Stimulated activated CD8-positive, alpha-beta memory T cell treated with anti-CD3 and anti-CD28 coated beads, Interleukin-4, amount 100 ng/mL, for 24 hours (primary cell): ENCODE data around the gene PIGZ.

ENCODE experiments used
- DNase-seq: peaks from one replicate; pipeline ENCODE4 v3.0.0-alpha.2; 2020; ENCODE audit warnings: low read depth

PIGZ gene

DNA sequence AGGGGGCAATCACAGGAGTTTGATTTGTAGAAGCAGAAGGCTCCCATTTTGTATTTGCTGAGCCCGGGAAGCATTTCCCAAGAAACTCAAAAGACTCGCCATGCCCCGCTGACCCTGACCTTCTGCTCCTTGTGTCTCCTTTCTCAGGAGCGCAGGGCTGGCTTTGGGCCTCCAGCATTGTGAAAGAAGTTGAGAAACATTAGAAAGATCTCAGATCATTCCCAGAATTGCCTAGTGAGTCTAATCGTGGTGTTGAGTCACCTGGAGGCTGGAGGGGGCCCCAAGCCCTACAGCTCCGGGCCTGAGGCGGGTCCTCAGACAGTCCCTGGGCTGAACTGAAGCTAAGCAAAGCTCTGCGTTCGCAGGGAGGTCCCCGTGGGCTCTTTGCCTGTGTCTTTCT lies 10.9 kb upstream of the PIGZ start:
- no peak for DNase-seq

DNA sequence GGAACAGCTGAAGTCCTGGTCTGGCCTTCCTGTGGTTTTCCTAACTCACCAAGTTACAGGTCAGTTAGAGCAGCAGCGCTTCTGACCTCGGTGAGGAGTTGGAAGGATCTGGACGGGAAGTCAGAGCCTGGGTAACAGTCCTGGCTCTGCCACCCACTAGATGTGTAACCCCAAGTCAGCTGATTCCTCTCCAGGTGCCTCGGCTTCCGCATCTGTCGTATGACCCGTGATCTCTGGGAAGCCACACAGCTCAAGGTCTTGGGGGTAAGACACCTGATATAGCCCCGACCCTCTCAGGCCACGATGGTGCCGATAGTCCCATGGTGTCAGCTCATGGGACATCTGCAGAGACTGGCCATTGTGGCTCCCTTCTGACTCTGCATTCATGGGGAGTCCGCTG lies 8.3 kb upstream of the PIGZ start:
- DNase-seq = no peak

DNA sequence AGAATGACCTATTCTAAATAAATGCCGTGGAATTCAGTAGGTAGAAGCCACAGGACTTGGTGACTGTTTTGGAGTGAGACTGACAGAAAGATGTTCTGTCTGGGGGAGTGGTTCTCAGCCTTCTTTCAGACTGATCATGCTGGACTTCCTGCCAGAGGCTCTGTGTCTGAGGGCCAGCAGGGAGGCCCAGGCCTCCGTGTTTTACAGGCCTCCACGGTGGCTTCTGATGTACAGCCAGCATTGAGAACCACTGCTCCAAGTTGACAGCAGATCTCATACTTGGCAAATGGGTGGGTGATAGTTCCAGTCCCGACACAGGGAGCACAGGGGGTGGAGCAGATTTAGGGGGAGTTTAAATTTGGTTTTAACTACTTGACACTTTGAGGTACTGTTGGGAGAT lies 6.7 kb upstream of the PIGZ start:
- DNase-seq = no peak

DNA sequence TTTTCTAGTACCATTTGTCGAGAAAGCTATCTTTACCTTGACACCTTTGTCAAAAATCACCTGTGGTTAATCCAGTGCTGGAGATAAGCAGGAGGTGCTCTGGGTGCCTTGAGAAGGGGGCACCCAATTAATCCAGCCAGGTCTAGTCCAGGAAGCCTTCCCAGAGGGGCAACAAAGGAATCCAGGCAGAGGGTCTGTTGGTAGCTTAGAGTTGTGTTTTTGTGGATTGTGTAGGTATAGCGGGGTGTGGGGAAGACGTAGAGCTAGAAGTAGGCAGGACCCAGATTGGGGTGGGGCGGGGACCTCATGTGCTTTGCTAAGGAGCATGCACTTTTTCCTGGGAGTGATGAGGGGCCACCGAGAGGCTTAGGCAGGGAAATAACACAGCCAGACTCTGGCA lies 6.0 kb upstream of the PIGZ start:
- DNase-seq = no peak

DNA sequence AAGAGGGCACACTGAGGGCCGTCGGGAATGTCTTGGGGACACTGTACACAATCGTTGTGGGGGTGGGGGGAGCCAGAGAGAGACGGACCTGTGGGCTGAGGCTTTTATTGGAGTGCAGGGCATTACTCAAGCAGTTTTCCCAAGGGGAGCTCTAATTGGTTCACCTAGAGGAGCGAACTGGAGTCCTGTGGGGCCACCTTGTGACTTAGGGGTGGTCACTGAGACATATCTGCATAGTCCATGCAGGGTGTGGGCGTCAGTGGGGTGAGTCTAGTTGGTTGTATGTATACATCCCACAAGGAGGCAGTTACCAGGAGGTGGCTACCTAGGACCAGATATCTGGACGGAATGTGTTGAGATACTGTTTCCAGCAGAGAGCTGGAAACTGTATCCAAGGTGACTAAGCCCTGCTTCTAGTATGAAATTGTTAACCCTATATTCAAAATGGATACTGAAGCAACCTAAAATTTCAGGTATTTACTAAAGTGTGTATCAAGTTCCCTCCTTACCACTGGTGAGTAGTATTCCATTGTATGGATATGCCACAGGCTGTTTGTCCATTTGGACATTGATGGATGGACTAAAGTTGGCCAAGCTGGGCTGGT lies 2.6 kb upstream of the PIGZ start:
- DNase-seq = no peak

DNA sequence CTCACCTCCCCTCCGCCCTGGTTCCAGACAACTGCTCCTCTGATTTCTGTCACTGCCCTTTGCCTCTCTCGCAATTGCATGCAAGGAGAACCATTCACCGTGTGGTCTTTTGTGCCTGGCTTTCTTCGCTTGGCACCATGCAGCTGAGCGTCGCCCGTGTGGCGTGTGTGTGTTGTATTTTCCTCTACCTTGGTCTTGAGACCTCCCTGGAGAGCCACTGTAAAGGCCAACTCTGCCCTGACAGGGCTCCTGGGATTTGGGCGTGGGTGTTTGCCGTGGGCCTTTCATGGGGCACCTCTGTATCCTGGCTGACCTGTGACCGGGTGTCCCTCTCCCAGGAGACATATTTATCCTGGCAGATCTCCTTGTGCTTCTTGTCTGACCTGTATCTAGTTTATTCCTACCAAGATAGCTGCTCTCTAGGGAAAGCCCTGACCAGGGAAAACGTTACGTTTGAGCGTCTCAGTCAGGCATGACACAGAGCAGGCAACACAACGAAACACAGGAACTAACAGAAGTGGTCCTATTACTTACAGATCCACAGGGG lies 2.0 kb upstream of the PIGZ start:
- no peak for DNase-seq

DNA sequence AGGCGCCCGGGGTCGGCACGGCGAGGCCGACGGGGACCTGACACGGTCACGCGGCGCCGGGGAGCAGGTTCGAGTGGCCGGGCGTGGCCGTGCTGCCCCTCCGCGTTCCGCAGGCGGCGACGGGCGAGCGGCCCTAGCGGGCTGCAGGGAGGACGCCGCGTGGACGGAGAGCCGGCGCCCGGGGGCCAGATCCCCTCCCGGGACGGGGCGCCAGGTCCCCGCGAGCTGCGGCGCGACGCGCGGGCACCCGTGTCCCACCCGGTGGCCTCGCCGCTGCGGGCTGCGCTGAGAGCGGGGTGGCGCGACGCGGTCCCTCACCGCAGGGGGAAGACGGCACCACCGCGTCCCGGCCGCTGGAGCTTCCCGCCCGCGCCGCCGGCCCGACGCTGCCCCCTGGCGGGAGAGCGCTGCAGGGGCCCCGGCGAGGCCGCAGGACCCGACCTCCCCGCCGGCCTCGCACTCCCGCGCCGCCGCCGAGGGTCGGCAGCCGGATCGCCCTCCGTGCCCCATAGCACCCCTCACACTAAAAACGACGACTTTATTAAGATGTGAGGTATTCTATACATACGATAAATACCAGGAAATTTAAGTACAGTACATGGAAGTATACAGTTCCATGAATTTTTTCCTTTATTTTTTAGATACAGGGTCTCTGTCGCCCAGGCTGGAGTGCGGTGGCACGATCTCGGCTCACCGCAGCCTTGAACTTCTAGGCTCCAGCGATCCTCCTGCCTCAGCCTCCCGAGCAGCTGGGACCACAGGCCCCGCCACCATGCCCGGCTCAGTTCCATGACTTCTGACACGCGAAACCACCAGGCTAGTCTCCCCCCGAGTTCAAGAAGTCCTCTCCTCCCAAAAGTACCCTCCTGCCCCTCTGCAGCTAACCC lies 1.3 kb upstream of the PIGZ start:
- peak; percentile 55 for DNase-seq

DNA sequence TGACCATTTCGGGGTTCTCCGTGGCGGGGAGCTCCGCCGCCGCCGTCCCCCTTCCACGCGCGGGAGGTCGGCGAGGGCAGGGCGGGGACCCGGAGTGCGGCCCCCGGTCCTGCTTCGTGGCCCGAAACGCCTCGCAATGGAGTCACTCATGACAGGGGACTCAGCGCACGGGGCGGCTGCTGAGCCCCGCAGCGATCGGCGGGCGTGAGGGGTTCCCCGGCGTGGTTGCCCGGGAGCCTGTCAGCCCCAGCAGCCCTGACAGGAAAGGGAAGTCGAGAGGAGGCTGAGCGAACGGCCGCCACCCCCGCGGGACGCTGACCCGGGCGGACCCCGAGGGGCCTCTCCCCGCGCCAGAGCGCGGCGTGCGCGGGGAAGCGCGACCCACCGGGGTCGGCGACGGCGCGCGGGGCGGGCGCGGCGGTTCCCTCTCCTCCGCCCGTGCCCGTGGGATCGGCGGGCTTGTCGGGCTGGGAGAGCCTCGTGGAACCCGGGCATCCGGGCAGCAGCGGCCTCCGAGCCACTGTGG lies 564 bp upstream of the PIGZ start:
- peak; percentile 17 for DNase-seq

DNA sequence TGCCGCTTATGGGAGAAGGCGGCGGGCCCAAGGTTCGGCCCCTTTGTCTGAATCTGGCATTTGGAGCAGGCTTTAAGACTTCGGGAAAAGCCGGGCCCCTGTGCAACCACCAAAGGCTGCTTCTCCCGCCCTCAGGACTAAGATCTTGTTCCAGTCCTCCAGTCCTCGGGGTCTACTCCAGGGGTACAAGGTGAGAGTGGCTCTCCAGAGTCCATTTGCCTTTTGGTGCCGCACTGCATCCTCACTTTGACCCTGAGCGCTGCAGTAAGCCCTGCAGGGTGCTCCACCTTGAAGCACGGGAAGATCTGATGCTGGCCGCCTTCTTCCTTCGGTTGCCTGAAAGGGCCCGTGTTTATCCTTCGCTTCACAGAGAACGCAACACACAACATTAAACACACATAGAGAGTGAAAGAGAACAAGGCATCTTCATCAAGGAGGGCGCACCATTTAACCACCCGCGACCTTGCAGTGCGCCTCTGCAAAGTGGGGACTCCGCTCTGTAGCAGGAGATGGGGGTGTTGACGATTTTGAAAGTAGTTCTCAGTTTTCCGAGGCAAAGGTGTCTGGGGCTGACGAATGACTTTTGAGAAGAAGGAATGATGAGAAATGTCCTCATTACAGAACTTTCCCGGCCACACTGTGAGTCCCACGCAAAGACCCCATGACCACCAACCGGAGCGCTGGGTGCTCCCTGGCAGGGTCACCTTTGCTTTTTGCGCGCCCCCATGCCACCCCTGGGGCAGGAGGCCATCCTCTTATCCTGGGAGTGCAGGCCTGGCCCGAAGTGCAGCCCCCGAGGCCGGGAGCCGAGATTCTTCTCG lies 1.0 kb downstream of the PIGZ start:
- no peak for DNase-seq

DNA sequence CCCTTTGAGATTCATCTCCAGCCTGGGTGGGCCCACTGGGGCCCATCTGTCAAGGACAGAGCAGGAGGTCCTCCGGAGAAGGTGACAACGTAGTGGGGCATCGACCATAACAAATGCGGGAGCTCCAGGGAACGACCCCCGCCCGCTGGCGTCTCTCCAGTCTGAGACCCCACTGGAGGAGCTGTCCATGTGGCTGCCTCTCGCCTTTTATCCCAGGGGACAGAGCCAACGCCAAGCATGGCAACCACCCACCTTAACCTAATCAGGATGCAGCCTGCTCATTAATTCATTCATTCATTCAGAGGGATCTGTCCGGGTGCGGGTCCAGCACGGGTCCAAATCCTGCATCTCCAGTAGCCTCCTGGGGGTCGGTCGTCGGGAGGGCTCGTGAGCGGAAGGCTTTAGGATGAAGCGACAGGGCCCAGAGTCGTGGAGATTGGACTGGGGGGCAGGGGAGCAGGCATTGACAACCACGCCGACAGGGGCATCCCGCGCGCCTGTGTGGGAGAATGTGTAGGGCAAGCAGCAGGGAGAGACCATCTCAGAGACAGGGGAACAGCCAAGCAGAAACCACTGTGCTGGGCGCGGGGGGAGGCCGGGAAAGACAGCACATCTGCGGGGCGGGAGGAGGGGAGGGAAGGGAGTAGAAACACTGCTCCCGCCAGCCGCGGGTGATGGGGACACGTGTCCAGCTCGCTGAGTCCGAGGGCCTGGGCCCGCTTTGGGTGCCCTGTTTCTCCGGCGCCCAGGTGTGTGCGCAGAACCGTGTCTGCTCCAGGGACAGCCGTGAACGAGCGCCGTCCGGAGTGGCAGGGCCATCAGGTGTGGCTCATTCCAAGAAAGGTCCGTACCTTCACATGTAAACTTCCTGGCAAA lies 1.9 kb downstream of the PIGZ start:
- no peak for DNase-seq

DNA sequence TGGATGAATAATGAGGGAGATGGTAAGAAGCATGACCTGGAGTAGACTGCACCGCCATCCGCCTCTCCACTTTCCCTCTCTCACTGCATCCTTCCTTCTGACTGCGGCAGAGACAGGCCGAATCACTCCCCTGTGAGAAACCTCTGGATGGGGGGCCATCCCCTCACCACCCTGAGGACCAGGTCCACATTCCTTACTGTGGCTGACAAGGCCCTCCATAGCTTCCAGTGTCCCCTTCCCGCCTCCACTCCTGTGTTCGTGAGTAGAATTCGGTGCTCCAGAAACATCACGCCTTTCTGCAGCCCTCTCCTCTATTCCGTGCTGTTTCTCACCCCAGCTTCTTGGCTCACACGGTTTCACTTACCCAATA lies 2.8 kb downstream of the PIGZ start:
- no peak for DNase-seq

DNA sequence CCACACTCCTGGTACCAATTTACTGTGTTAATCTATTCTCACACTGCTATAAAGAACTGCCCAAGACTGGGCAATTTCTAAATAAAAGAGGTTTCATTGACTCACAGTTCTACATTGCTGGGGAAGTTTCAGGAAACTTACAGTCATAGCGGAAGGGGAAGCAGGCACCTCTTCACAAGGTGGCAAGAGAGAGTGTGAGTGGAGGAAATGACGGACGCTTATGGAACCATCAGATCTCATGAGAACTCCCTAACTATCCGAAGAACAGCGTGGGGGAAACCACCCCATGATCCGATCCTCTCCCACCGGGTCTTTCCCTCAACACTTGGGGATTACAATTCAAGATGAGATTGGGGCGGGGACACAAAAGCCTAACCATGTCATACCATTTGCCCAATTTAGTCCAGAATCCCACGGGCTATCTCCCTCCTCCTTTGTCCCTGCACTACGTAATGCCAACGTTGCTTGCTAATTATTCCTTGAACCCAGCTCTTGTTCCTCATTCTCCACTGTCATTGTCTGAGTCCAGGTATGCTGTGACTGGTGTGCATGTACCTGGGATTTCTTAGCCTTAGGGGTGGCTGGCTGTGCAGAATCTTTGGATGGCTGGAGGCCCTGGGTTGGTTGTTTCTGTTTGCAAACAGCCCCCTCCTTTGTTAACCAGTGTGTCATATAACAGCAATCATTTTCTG lies 3.4 kb downstream of the PIGZ start:
- DNase-seq = no peak

DNA sequence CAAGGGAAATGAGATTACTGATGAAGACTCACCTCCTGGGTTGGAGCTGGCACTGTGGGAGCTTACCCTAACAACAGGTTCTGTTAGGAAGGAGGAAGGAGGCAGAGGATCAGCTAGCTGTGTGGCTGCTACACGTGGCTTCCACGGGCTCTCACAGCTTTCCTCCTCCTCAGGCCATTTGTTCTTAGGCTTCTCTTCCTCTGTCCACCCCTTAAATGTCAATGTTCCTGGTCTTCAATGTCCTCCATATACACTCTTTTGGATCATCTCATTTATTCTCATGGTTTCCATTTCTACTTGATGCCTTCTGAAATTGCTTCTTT lies 5.0 kb downstream of the PIGZ start:
- no peak for DNase-seq

DNA sequence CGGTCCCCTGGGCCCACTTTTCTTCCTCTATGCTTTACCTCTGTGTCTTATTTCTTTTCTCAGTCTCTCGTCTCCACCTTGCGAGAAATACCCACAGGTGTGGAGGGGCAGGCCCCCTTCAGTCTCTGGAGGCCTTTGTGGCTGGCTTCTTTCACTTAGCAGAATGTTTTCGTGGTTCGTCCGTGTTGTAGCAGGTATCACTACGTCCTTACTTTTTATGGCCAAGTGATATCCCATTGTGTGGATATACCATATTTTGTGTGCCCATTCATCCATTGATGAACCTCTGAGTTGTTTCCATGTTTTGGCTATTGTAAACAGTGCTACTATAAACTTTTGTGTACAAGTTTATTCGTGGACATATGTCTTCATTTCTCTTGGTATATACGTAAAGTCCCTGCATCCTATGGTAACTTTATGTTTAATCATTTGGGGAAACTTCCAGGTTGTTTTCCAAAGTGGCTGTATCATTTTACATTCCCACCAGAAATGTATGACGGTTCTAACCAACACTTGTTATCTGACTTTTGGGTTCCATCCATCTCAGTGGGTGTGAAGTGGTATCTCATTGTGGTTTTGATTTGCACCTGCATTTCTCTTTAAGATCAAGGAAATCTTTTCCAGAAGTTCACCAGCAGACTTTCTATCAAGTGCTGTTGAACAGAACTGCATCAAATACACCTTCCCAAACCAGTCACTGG lies 5.6 kb downstream of the PIGZ start:
- DNase-seq = no peak

DNA sequence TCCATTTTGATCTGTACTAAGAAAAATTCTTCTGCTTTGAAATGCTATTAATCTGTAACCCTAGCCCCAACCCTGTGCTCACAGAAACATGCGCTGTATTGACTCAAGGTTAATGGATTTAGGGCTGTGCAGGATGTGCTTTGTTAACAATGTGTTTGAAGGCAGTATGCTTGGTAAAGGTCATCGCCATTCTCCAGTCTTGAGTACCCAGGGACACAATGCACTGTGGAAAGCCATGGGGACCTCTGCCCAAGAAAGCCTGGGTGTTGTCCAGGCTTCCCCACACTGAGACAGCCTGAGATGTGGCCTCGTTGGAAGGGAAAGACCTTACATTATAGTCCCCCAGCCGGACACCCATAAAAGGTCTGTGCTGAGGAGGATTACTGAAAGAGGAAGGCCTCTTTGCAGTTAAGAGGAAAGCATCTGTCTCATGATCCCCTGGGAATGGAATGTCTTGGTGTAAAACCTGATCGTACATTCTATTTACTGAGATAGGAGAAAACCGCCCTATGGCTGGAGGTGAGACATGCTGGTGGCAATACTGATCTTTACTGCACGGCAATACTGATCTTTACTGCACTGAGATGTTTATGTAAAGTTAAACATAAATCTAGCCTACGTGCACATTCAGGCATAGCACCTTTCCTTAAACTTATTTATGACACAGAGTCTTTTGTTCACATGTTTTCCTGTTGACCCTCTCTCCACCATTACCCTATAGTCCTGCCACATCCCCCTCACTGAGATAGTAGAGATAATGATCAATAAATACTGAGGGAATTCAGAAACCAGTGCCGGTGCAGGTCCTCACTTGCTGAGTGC lies 6.3 kb downstream of the PIGZ start:
- DNase-seq = no peak

DNA sequence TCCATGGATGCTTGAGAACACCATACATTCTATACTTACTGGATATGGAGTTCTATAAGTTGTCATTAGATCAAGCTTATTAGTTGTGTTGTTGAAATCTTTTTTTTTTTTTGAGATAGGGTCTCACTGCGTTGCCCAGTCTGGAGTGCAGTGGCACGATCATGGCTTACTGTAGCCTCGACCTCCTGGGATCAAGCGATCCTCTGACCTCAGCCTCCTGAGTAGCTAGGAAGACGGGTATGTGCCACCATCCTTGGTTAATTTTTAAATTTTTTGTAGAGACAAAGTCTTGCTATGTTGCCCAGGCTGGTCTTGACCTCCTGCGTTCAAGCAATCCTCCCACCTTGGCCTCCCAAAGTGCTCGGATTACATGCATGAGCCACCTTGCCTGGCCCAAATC lies 13.8 kb downstream of the PIGZ start:
- DNase-seq = no peak

DNA sequence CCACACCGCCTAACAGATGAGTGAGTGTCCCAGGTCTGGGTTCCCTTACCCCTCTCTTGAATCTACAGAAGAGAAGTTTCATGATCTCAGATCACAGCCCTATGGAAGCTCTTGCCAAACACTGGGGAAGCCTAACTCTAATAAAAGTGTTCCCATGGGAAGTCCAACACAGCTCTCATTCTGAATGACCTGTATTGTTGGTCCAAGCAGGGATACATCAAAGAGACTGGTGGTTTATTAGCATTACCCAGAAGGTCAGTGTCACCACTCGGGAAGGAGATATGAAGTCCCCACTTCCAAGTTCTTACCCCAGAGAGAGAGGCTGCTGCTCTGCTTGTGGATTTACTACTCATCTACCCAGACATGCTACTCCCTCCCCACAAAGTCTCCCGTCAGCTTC lies 17.3 kb downstream of the PIGZ start:
- no peak for DNase-seq

DNA sequence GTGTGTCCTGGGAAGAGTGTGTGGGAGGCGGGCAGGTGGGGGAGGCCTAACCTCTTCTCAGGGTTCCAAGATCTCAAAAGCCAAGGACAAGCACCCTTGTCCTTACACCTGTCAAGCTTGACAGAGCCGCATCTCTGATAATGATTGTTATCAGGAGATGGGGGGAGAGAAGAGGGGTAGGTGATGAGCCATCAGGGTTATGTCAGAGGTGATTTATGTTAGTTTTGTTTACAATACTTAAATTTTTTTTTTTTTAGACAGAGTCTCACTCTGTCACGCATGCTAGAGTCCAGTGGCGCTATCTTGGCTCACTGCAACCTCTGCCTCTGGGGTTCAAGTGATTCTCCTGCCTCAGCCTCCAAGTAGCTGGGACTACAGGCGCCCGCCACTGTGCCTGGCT lies 18.9 kb downstream of the PIGZ start:
- no peak for DNase-seq

DNA sequence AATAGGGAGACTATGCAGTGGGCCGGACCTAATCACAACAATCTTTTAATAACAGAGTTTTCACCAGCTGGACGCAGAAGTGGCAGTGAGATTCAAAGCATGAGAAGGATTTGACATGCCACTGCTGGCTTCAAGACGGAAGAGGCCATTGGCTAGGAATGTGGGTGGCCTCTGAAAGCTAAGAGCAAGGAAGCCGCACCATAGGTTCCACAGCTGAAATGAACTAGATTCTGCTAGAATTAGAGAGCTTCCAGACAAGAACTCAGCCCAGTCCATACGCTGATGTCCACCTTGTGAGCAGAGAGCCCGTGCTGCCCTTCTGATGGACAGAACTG lies 19.4 kb downstream of the PIGZ start:
- no peak for DNase-seq
